ENCODE results near the gene DNHD1.

GRCh38 chr11:6488821-6489220 lies 8.3 kb upstream of the DNHD1 start:
- TF ChIP-seq GATA2 (IDR thresholded peaks at IDR 0.05; ENCODE audit: low read depth, low read length) (no peak), GATA3 (IDR thresholded peaks at IDR 0.05; ENCODE audit: low read depth, low read length) (no peak)
